SW 1271 (cell line): ENCODE measurements around the gene PRPF6.
"Not testable (repeated sequence)": the region's sequence is repeated elsewhere in the genome, so short reads cannot be mapped to it uniquely, and the experiment has no call there.

ENCODE experiments used
- DNase-seq, 2 experiments: peaks; one replicate each; lab custom pipeline; 2025; lab: John Stamatoyannopoulos, UW

PRPF6 gene

GRCh38 chr20:63973636-63974401 is 7.1 kb upstream of the PRPF6 start:
- DNase-seq = peak; percentile 70 to 83

- DNase-seq = no peak
Measured at GRCh38 chr20:63974402-63975200, 6.3 kb upstream of the PRPF6 start.

- DNase-seq = not testable (repeated sequence)
Measured at GRCh38 chr20:63976511-63976910, 4.4 kb upstream of the PRPF6 start.

- DNase-seq = no peak
Measured at GRCh38 chr20:63976980-63977738, 3.8 kb upstream of the PRPF6 start.

- no peak for DNase-seq
Measured at GRCh38 chr20:63977739-63978276, 3.1 kb upstream of the PRPF6 start.

- peak; percentile 61 to 64 for DNase-seq
Measured at GRCh38 chr20:63978319-63979228, 2.4 kb upstream of the PRPF6 start.

GRCh38 chr20:63979229-63979556 is 1.7 kb upstream of the PRPF6 start:
- DNase-seq = no peak

- peak in 1 of 2 experiments; percentile 25 for DNase-seq
Measured at GRCh38 chr20:63979557-63980316, 1.2 kb upstream of the PRPF6 start, which contains the start of gene SAMD10. Gene SAMD10 (minus strand): TSS chr20:63979642. CDS start chr20:63979467, 175 bp downstream.

- no peak for DNase-seq
Measured at GRCh38 chr20:63980317-63980805, 571 bp upstream of the PRPF6 start.

GRCh38 chr20:63982937-63983336 is 2.0 kb downstream of the PRPF6 start:
- no peak for DNase-seq

- DNase-seq = no peak
Measured at GRCh38 chr20:64000906-64001305, 20.0 kb downstream of the PRPF6 start.

GRCh38 chr20:64001607-64002011 is 20.7 kb downstream of the PRPF6 start:
- DNase-seq = no peak

- no peak for DNase-seq
Measured at GRCh38 chr20:64003960-64004725, 23.2 kb downstream of the PRPF6 start.

GRCh38 chr20:64005394-64005793 is 24.5 kb downstream of the PRPF6 start:
- DNase-seq = no peak

GRCh38 chr20:64006490-64006889 is 25.6 kb downstream of the PRPF6 start:
- DNase-seq = no peak

GRCh38 chr20:64006902-64007301 is 26.0 kb downstream of the PRPF6 start:
- no peak for DNase-seq

GRCh38 chr20:64009811-64010387 is 29.0 kb downstream of the PRPF6 start:
- no peak for DNase-seq

- DNase-seq = no peak
Measured at GRCh38 chr20:64010711-64011237, 29.8 kb downstream of the PRPF6 start.

GRCh38 chr20:64011366-64011779 is 30.4 kb downstream of the PRPF6 start:
- DNase-seq = no peak
